Stomach smooth muscle (tissue), 2 donors: ENCODE results near the gene XPNPEP2.

Experiments used
- H3K27ac ChIP-seq: one replicate; pipeline ENCODE4 v1.7.0; 2013; ENCODE audit warnings: mild to moderate bottlenecking, low read length, inconsistent platforms
- H3K27me3 ChIP-seq, 2 donors: one replicate each; pipeline ENCODE4 v1.7.0; 2013; ENCODE audit warnings: low read length in 2 of 2; ENCODE audit not compliant: insufficient read depth in 2 of 2, control insufficient read depth in 1 of 2
- H3K36me3 ChIP-seq, 2 donors: one replicate each; pipeline ENCODE4 v1.7.0; 2013; ENCODE audit warnings: low read length in 2 of 2; ENCODE audit not compliant: control insufficient read depth in 2 of 2, insufficient read depth in 2 of 2
- H3K4me1 ChIP-seq: one replicate; pipeline ENCODE4 v1.7.0; 2013; ENCODE audit warnings: low read length; ENCODE audit not compliant: control insufficient read depth, insufficient read depth
- H3K4me3 ChIP-seq, 2 donors: one replicate each; pipeline ENCODE4 v1.7.0; 2013; ENCODE audit warnings: low read length in 2 of 2
- H3K9ac ChIP-seq, 2 donors: one replicate each; pipeline ENCODE4 v1.7.0; 2013; ENCODE audit warnings: low read length in 2 of 2, mild to moderate bottlenecking in 1 of 2
- H3K9me3 ChIP-seq, 2 donors: one replicate each; pipeline ENCODE4 v1.7.0; 2013; ENCODE audit warnings: low read length in 2 of 2; ENCODE audit not compliant: control insufficient read depth in 2 of 2
- donor health status: healthy.
- donor health status: Pancreatic carcinoma.

Gene XPNPEP2

DNA sequence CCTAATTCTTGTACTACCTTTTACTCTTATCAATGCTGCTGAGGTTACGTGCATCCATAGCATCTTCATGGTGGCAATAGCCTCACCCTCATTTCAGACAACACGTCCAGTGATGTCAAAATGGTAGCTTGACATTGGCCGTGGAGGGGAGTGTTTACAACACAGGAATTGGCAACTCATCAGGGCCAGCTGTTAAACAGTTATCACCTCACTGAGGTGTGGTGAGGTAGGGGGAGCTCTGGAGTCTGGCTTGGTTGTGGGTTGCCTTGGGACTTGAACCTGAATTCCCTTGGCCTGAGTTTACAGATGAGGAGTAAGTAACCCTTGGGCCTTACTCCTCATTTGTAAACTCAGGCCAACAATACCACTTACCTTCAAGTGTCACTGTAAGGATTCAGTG is 51.4 kb downstream of the XPNPEP2 start:
- peaks cover 0 to 5% of the 10 kb centered on the region in 2 donors for H3K27me3 ChIP-seq
- no peak overlapping the region for H3K9ac ChIP-seq
- H3K27ac ChIP-seq, result no peak overlapping the region
- H3K36me3 ChIP-seq, result no peaks in the 10 kb centered on the region
- no peaks in the 10 kb centered on the region for H3K4me1 ChIP-seq
- no peak overlapping the region for H3K4me3 ChIP-seq
- H3K9me3 ChIP-seq, result no peaks in the 10 kb centered on the region

DNA sequence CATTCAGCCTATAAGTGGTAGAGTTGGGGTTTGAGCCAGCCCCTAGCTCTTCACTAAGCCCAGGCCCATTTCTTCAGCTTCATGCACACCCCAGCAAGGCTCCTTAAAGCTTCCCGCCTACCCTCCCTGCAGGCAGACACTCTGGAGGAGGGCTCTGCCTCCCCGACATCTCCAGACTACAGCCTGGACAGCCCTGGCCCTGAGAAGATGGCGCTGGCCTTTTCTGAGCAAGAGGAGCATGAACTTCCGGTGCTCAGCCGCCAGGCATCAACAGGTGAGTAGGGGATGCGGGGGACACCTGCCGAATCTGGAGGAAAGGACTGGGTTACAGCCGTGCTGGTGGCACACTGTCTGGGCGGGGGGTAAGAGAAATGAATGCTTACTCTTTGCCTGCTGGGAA is 52.0 kb downstream of the XPNPEP2 start:
- peaks cover 0 to 6% of the 10 kb centered on the region in 2 donors for H3K27me3 ChIP-seq
- H3K9me3 ChIP-seq, result no peaks in the 10 kb centered on the region
- H3K36me3 ChIP-seq, result no peaks in the 10 kb centered on the region
- no peaks in the 10 kb centered on the region for H3K4me1 ChIP-seq
- H3K27ac ChIP-seq, result no peak overlapping the region
- no peak overlapping the region for H3K4me3 ChIP-seq
- H3K9ac ChIP-seq, result no peak overlapping the region

DNA sequence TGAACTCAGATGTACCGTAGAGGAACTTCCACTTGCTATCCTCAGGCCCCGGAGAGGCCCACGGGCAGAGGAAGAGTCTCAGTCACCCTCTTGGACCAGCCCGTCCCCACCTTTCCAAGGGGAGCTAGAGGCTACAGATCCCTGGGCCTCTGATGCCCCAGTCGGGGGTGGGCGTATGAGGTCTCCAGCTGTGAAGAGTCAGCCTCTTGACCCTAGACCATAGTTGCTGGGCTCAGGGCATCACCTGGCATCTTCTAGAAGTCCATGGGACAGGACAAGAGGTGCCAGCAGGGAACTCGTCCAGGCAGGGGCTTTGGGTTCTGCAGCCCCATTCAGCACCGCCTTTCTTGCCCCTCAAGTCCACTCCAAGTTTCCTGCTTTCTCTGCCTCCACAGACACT is 52.6 kb downstream of the XPNPEP2 start:
- Histone ChIP-seq H3K27me3 (peaks cover 0 to 4% of the 10 kb centered on the region in 2 donors), H3K9ac (no peak overlapping the region), H3K36me3 (no peaks in the 10 kb centered on the region), H3K4me1 (no peaks in the 10 kb centered on the region), H3K9me3 (no peaks in the 10 kb centered on the region), H3K4me3 (no peak overlapping the region), H3K27ac (no peak overlapping the region)

DNA sequence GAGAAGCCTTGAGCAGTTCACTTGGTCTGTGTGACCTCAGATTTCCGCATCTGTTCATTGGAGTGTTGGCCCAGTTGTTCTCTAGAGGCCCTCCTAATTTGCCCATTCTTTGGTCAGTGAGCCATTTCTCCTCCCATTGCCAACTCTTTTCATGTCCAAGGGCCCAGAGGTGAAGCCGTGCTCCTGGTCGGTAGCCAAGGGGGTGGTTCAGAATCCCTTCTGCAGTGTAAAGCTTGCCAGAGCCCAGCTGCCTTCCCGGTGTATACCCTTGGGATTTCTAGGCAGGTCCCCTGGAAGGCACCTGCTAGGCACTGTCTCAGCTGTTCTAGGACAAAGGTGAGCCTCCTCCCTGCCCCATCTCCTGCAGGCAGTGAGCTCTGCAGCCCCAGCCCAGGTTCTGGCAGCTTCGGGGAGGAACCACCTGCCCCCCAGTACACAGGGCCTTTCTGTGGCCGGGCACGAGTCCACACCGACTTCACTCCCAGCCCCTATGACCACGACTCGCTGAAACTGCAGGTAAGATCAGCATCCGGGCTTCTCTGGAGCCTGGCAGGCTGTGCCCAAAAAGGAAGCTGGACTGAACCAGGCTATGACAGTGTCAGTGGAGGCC is 53.3 kb downstream of the XPNPEP2 start:
- H3K4me1 ChIP-seq, result no peaks in the 10 kb centered on the region
- no peaks in the 10 kb centered on the region for H3K36me3 ChIP-seq
- no peak overlapping the region for H3K4me3 ChIP-seq
- H3K9ac ChIP-seq, result no peak overlapping the region
- no peak overlapping the region for H3K27ac ChIP-seq
- no peaks in the 10 kb centered on the region for H3K9me3 ChIP-seq
- peaks cover 0 to 3% of the 10 kb centered on the region in 2 donors for H3K27me3 ChIP-seq

DNA sequence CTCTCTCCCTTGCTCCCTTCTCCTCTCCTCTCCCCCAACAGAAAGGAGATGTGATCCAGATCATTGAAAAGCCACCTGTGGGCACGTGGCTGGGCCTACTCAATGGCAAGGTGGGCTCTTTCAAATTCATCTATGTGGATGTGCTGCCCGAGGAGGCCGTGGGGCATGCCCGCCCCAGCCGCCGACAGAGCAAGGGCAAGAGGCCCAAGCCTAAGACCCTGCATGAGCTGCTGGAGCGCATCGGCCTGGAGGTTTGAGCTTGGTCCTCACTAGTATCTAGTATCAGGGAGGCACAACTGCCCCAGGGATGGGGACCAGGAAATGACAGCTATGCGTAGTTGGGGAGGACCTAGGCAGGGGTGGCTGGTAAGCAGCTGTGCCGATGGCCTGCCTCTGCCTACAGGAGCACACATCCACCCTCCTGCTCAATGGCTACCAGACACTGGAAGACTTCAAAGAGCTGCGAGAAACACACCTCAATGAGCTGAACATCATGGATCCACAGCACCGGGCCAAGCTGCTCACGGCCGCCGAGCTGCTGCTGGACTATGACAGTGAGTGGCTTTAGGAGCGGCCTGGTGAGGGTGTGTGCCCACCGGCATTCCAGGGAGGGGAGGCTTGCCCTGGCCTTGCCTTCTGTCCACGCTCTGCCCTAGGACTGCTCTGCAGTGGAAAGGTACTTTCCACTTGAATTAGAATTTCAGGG is 54.0 kb downstream of the XPNPEP2 start:
- no peaks in the 10 kb centered on the region for H3K9me3 ChIP-seq

DNA sequence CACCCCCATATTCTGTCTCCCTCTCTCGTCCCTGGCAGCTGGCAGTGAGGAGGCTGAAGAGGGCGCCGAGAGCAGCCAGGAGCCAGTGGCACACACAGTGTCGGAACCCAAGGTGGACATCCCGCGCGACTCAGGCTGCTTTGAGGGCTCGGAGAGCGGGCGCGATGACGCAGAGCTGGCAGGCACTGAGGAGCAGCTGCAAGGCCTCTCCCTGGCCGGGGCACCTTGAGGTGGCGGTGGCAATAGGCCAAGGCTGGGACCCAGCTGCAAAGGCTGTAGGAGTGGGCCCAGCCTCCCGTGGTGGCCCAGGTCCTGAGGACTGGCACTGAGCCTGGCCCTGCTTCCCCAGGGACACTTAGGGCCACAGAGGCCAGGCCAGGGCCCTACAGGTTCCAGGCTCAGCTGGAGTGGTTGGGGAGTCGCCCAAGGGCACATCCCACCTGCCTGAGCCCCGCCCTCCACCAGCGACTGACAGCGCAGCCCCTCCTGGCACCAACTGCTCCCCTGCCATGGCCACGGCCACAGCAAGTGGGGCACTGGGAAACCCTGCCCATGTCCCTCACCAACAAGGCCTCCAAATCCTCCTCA is 54.9 kb downstream of the XPNPEP2 start:
- Histone ChIP-seq H3K36me3 (no peaks in the 10 kb centered on the region), H3K27ac (no peak overlapping the region), H3K4me3 (no peak overlapping the region), H3K27me3 (peaks cover 0 to 3% of the 10 kb centered on the region in 2 donors), H3K9me3 (no peaks in the 10 kb centered on the region), H3K4me1 (no peaks in the 10 kb centered on the region), H3K9ac (no peak overlapping the region)

More for the DNA sequence above, 54.0 kb downstream of the XPNPEP2 start:
- Histone ChIP-seq H3K27ac (no peak overlapping the region), H3K4me1 (no peaks in the 10 kb centered on the region), H3K4me3 (no peak overlapping the region), H3K36me3 (no peaks in the 10 kb centered on the region), H3K27me3 (peaks cover 0 to 3% of the 10 kb centered on the region in 2 donors), H3K9ac (no peak overlapping the region)

DNA sequence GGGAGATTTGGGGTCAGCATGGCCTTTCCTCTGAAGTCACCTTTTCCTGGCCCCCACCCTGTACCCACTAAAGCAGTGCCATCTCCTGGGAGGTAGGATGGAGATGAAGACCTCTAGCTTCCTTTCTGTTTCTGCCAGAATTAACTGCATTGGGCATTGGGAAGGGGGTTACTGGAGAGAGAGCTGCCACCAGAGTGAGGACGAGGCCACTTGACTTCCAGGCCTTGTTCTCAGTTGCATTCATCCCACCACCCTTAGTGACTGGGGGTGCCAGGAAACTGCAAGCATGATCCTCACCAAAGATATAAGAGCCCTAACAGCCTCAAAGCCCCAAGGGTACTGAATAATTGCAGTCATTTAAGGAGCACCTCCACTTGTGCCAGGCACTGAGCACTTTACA is 56.8 kb downstream of the XPNPEP2 start:
- H3K27me3 ChIP-seq, result peaks cover 0 to 3% of the 10 kb centered on the region in 2 donors
- no peaks in the 10 kb centered on the region for H3K9me3 ChIP-seq
- no peaks in the 10 kb centered on the region for H3K4me1 ChIP-seq
- no peak overlapping the region for H3K9ac ChIP-seq
- H3K36me3 ChIP-seq, result no peaks in the 10 kb centered on the region
- H3K4me3 ChIP-seq, result no peak overlapping the region
- H3K27ac ChIP-seq, result no peak overlapping the region

DNA sequence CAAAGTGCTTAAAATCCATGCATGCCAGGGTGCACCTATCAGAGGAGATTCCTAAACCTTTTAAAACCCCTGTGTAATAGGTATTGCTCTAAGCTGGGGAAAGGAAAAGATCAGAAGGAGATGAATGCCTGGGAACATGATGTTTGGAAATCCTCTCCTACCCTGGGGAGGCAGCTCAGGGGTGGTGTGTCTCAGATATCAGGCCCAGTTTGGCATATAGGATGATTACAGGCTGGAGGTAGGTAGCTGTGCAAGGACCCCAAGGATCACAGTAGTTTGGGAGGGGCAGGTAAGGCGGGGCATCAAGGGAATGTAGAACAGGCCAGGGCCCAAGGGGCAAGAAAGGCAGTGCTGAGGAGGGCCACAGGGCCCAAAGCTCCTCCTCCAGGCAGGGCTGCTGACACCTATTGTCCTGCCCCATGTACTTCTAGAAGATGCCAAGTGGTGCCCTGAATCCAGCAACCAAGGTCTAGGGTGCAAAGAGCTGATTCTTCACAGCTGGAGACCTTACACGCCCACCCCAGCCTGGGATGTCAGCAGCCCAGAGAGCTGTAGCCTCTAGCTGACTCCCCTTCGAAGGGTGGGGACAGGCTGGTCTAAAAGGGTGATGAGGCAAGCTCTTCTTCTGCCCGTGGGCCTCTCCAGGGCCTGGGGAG is 58.6 kb downstream of the XPNPEP2 start:
- Histone ChIP-seq H3K9me3 (no peaks in the 10 kb centered on the region), H3K27ac (no peak overlapping the region), H3K4me3 (no peak overlapping the region), H3K27me3 (peaks cover 0 to 3% of the 10 kb centered on the region in 2 donors), H3K4me1 (no peaks in the 10 kb centered on the region), H3K9ac (no peak overlapping the region), H3K36me3 (no peaks in the 10 kb centered on the region)

DNA sequence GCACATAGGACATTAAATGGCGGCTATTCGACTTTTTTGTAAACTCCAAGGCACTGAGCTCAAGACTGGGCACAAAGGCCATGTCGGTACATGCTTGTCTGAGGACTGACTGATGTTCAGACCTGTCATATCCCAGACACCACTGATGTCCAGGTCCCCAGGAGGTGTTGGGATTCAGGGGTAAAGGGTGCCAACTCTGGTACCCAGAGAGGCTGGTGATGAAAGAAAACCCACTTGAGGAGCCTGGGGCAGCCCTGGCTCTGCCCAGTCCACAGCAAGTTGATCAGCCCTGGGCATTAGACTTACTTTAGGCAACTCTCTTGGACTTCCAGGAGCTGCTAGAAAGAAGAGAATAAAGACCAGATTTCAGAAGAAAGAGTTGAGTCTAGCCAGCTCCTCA is 59.7 kb downstream of the XPNPEP2 start:
- no peak overlapping the region for H3K4me3 ChIP-seq
- H3K36me3 ChIP-seq, result no peaks in the 10 kb centered on the region
- peaks cover 0 to 3% of the 10 kb centered on the region in 2 donors for H3K27me3 ChIP-seq
- no peaks in the 10 kb centered on the region for H3K9me3 ChIP-seq
- no peaks in the 10 kb centered on the region for H3K4me1 ChIP-seq
- no peak overlapping the region for H3K9ac ChIP-seq
- H3K27ac ChIP-seq, result no peak overlapping the region

DNA sequence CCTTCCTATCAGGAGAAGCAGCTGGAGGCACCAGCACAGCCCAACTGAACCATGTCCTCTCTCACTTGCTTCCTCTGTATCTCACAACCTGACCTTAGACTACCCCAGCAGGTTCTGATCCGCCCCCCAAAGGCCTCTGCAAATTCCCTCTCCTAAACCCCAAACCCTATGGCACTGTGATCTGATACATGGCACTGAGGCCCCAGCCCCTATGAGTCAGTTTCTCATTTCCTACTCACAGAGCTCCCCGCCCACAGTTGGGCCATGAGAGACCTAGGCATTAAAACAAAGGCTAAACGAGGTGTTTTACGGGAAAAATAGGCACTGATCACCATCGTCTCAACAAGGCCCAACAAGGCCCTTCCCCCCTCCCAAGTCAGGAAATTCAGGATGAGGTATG is 60.1 kb downstream of the XPNPEP2 start:
- H3K4me1 ChIP-seq, result no peaks in the 10 kb centered on the region
- H3K27ac ChIP-seq, result no peak overlapping the region
- no peaks in the 10 kb centered on the region for H3K36me3 ChIP-seq
- peaks cover 0 to 3% of the 10 kb centered on the region in 2 donors for H3K27me3 ChIP-seq
- H3K9me3 ChIP-seq, result no peaks in the 10 kb centered on the region
- no peak overlapping the region for H3K9ac ChIP-seq
- H3K4me3 ChIP-seq, result no peak overlapping the region
